Retinal pigment epithelial cell (primary cell): ENCODE measurements around the gene TAS2R7.

Experiments
- DNase-seq: peaks from one replicate; pipeline ENCODE4 v3.0.0-alpha.2; 2010; ENCODE audit warnings: low read depth
- H3K4me3 ChIP-seq: 2 replicates; pipeline ENCODE4 v1.5.1; 2011; ENCODE audit warnings: mild to moderate bottlenecking, low read length, control low read depth, moderate library complexity
- CTCF ChIP-seq: conservative IDR thresholded peaks from 2 replicates; pipeline ENCODE4 v1.5.1; 2011; ENCODE audit warnings: low read depth, low read length, control low read depth, inconsistent platforms

TAS2R7 gene

DNA sequence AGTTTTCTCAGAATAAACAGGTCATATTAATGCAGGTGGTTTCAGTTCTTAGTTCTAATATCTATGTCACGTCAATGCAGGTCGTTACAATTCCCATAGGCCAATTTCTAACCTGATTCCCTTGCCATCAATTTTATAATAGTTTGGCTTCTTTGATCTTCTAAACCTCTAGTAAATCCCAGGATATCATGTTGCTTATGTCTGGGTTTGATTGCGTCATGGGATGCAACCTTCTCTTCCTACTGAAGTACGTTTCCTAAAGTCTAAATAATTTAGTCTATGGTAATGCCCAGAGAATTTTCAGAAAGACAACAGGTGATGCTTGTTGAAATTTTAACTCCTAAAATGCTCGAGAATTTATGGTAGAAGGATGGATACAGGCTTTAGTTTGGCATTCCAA lies 19.2 kb downstream of the TAS2R7 start:
- TF ChIP-seq CTCF = no peak
- H3K4me3 ChIP-seq = no peak overlapping the region

DNA sequence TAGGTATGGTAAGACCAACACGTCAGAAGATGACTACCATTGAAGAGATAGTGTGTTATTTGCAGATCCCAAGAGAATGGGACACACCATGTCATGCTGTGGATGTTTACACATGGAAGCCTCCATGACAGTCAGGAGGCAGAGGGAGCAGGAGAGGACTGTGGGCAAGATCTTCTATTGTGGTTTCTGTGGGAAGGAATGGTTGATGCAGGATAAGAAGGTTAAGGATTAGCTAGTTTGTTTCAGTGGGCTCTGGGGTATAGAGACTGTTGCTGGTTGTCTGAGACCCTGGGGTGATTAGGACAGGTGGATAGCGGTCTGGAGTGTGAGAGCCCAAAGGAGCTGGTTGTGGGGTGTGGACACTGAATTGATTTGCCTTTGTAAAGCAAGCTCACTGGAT lies 23.3 kb downstream of the TAS2R7 start:
- no peak for TF ChIP-seq CTCF
- no peak for DNase-seq
- no peak overlapping the region for H3K4me3 ChIP-seq

More for the DNA sequence above, 19.2 kb downstream of the TAS2R7 start:
- DNase-seq = no peak

- DNase-seq = no peak
Measured at GRCh38 chr12:10771132-10771733, 31.2 kb downstream of the TAS2R7 start.

GRCh38 chr12:10759657-10760056 lies 42.8 kb downstream of the TAS2R7 start:
- TF ChIP-seq CTCF = no peak
- no peak overlapping the region for H3K4me3 ChIP-seq
- no peak for DNase-seq

More at GRCh38 chr12:10771132-10771733, 31.2 kb downstream of the TAS2R7 start:
- H3K4me3 ChIP-seq = no peak overlapping the region
- peak; percentile 56 for TF ChIP-seq CTCF

DNA sequence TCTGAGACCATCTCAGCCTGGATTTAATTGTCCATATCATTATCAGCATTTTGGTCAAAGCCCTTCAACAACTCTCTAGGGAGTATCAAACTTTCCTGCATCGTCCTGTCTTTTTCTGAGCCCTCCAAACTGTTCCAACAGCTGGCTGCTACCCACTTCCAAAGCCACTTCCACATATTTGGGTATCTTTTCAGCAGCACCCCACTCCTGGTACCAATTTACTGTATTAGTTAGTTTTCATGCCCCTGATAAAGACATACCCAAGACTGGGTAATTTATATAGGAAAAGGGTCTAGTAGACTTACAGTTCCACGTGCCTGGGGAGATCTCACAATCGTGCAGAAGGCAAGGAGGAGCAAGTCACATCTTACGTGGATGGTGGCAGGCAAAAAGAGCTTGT lies 46.2 kb downstream of the TAS2R7 start:
- TF ChIP-seq CTCF = no peak
- DNase-seq = no peak
- no peak overlapping the region for H3K4me3 ChIP-seq

DNA sequence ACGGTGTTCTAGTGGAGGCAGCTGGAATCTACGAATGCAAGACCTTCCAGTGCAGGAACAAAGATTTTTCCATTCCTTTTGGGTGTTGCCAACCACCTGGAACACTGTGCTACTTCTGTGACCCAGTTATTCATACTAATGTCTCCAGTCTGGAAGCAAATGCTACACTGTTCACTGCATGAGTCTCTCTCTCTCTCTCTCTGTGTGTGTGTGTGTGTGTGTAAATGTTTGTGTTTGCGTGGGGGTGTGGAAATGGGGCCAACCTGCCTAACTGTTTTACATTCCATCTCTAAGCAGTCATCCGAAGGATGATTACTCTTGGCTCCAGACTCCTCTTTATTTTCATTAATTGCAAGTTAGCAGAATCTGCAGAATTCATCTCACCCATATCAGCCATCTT lies 49.4 kb downstream of the TAS2R7 start:
- TF ChIP-seq CTCF = no peak
- DNase-seq = no peak
- H3K4me3 ChIP-seq = no peak overlapping the region
